GM12891 (cell line): Measurements from ENCODE around the gene SYNPR.

Experiments used
- DNase-seq: peaks from one replicate; pipeline ENCODE4 v3.0.0; 2011; ENCODE audit warnings: low spot score; ENCODE audit not compliant: insufficient read length
- FAIRE-seq: peaks from 2 replicates; lab custom pipeline; 2011; peaks lifted over from hg19 to GRCh38; lab: Jason Lieb, UNC
- PAX5 ChIP-seq: IDR thresholded peaks from 2 replicates; pipeline ENCODE4 v1.6.1; 2011; ENCODE audit warnings: low read length, moderate library complexity, mild to moderate bottlenecking; ENCODE audit not compliant: insufficient read depth, severe bottlenecking
- POLR2A ChIP-seq: IDR thresholded peaks from 2 replicates; pipeline ENCODE4 v1.6.1; 2011; ENCODE audit warnings: low read depth, low read length, control low read depth
- POLR2AphosphoS5 ChIP-seq: IDR thresholded peaks from 2 replicates; pipeline ENCODE4 v1.6.1; 2011; ENCODE audit warnings: low read depth, low read length, control low read depth
- POU2F2 ChIP-seq: IDR thresholded peaks from 2 replicates; pipeline ENCODE4 v1.6.1; 2011; ENCODE audit warnings: low read depth, mild to moderate bottlenecking, control low read depth, low read length, moderate library complexity
- SPI1 ChIP-seq: IDR thresholded peaks from 2 replicates; pipeline ENCODE4 v1.6.1; 2011; ENCODE audit warnings: low read depth, low read length, control low read depth
- TAF1 ChIP-seq: IDR thresholded peaks from 2 replicates; pipeline ENCODE4 v1.6.1; 2011; ENCODE audit warnings: low read depth, low read length, control low read depth

SYNPR gene

GRCh38 chr3:63450023-63450422 is 171.9 kb downstream of the SYNPR start:
- TF ChIP-seq SPI1 (no peak), POLR2AphosphoS5 (no peak), POLR2A (no peak), TAF1 (no peak), POU2F2 (no peak), PAX5 (no peak)
- DNase-seq (no peak), FAIRE-seq (no peak)

- no peak for DNase-seq
- no peak for FAIRE-seq
Measured at GRCh38 chr3:63450634-63451363, 172.7 kb downstream of the SYNPR start.

GRCh38 chr3:63456901-63457300 is 178.8 kb downstream of the SYNPR start:
- no peak for FAIRE-seq
- no peak for DNase-seq
- TF ChIP-seq TAF1 (no peak), PAX5 (no peak), SPI1 (no peak), POLR2AphosphoS5 (no peak), POLR2A (no peak), POU2F2 (no peak)

More at GRCh38 chr3:63450634-63451363, 172.7 kb downstream of the SYNPR start:
- no peak for TF ChIP-seq PAX5
- TF ChIP-seq SPI1: no peak
- no peak for TF ChIP-seq POLR2A
- no peak for TF ChIP-seq POU2F2
- no peak for TF ChIP-seq POLR2AphosphoS5
- TF ChIP-seq TAF1: no peak

GRCh38 chr3:63458405-63458804 is 180.3 kb downstream of the SYNPR start:
- no peak for TF ChIP-seq TAF1
- TF ChIP-seq POLR2AphosphoS5: no peak
- no peak for TF ChIP-seq POLR2A
- TF ChIP-seq SPI1: no peak
- no peak for TF ChIP-seq PAX5
- TF ChIP-seq POU2F2: no peak
- no peak for FAIRE-seq
- DNase-seq: no peak

- FAIRE-seq: no peak
Measured at GRCh38 chr3:63462732-63463131, 184.6 kb downstream of the SYNPR start.

GRCh38 chr3:63467392-63467791 is 189.3 kb downstream of the SYNPR start:
- DNase-seq: no peak
- no peak for FAIRE-seq
- TF ChIP-seq SPI1 (no peak), POLR2A (no peak), POU2F2 (no peak), PAX5 (no peak), TAF1 (no peak), POLR2AphosphoS5 (no peak)

More at GRCh38 chr3:63462732-63463131, 184.6 kb downstream of the SYNPR start:
- no peak for TF ChIP-seq TAF1
- no peak for TF ChIP-seq POLR2A
- TF ChIP-seq POLR2AphosphoS5: no peak
- no peak for TF ChIP-seq POU2F2
- no peak for TF ChIP-seq PAX5
- TF ChIP-seq SPI1: no peak
- no peak for DNase-seq

- TF ChIP-seq POU2F2 (no peak), PAX5 (no peak), POLR2AphosphoS5 (no peak), SPI1 (no peak), POLR2A (no peak), TAF1 (no peak)
- no peak for FAIRE-seq
- no peak for DNase-seq
Measured at GRCh38 chr3:63470745-63471144, 192.6 kb downstream of the SYNPR start.

- TF ChIP-seq POU2F2: no peak
- FAIRE-seq (no peak), DNase-seq (no peak)
Measured at GRCh38 chr3:63471781-63472180, 193.7 kb downstream of the SYNPR start.

- DNase-seq: no peak
- FAIRE-seq: no peak
- TF ChIP-seq POLR2AphosphoS5 (no peak), POU2F2 (no peak), PAX5 (no peak), SPI1 (no peak)
Measured at GRCh38 chr3:63473641-63474166, 195.6 kb downstream of the SYNPR start.

- no peak for FAIRE-seq
- TF ChIP-seq SPI1: no peak
- TF ChIP-seq POU2F2: no peak
- no peak for TF ChIP-seq TAF1
- no peak for TF ChIP-seq PAX5
- TF ChIP-seq POLR2A: no peak
- TF ChIP-seq POLR2AphosphoS5: no peak
- no peak for DNase-seq
Measured at GRCh38 chr3:63474828-63475518, 196.9 kb downstream of the SYNPR start.
